Dendritic cell treated with granulocyte-macrophage colony-stimulating factor and Interleukin-4, amounts not matched to agents 40 ng/mL and 50 ng/mL, for 4 days (primary cell): ENCODE data around the gene MS4A4E.
"Not testable (repeated sequence)": the region's sequence is repeated elsewhere in the genome, so short reads cannot be mapped to it uniquely, and the experiment has no call there.

Source experiments
- H3K27ac Mint-ChIP-seq: one replicate; pipeline ENCODE4 v1.8.0; 2022; ENCODE audit warnings: mild to moderate bottlenecking, mixed read lengths
- H3K27me3 Mint-ChIP-seq: one replicate; pipeline ENCODE4 v1.8.0; 2022; ENCODE audit warnings: mild to moderate bottlenecking, mixed read lengths
- H3K36me3 Mint-ChIP-seq: one replicate; pipeline ENCODE4 v1.8.0; 2022; ENCODE audit warnings: low read depth, mixed read lengths
- H3K4me1 Mint-ChIP-seq: one replicate; pipeline ENCODE4 v1.8.0; 2022; ENCODE audit warnings: low read depth, mixed read lengths
- H3K4me3 Mint-ChIP-seq: one replicate; pipeline ENCODE4 v1.8.0; 2022; ENCODE audit warnings: mild to moderate bottlenecking, moderate library complexity, mixed read lengths
- H3K9me3 Mint-ChIP-seq: one replicate; pipeline ENCODE4 v1.8.0; 2022; ENCODE audit warnings: mixed read lengths
- intact Hi-C: fragments of 100-400 bp; cut with micrococcal nuclease; formaldehyde crosslinking; loops from one replicate; pipeline ENCODE4 v1.15.0; 2022

The MS4A4E gene

DNA sequence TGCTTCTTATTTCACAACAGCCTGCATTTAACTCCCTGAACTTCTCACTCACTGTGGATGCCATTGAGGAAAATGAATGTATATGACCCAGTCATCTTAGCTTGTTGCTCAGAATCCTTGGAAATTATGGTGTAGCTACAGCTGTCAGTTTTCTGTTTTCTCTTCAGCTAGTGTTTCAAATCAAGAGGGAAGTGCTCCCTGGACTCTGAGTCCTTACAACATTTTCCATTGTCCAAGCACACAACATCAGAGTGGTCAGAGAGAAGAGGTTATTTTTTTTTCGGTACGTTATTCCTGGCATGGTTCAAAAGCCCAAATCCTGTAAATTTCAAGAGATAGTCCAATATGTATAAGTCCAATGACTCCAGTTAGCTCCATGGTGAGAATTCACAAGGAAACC, 83.7 kb downstream of the MS4A4E start:
- no peak overlapping the region for H3K4me3 Mint-ChIP-seq
- peaks cover 6% of the 10 kb centered on the region for H3K4me1 Mint-ChIP-seq
- no peaks in the 10 kb centered on the region for H3K27me3 Mint-ChIP-seq
- H3K36me3 Mint-ChIP-seq, result peaks cover 36% of the 10 kb centered on the region
- H3K27ac Mint-ChIP-seq, result no peak overlapping the region
- intact Hi-C loops, result no loop called here
- H3K9me3 Mint-ChIP-seq, result no peaks in the 10 kb centered on the region

DNA sequence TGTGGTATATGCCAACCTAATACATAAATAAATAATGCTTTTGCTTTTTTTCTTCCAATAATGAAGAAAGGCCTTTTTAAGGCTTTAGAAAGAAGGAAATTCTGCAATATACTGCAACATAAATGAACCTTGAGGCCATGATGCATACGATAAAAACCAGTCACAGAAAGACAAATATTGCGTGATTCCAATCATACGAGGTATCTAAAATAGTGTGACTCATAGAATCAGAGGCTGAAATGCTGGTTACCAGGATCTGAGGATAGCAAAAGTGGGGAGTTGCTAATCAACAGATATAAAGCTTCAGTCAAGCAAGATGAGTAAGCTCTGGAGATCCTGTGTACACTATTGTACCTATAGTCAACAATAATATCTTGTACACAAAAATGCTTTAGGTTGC, 84.3 kb downstream of the MS4A4E start:
- Mint-ChIP-seq H3K27me3 (no peaks in the 10 kb centered on the region), H3K9me3 (no peaks in the 10 kb centered on the region), H3K4me3 (no peak overlapping the region), H3K36me3 (peaks cover 30% of the 10 kb centered on the region), H3K4me1 (peaks cover 6% of the 10 kb centered on the region), H3K27ac (no peak overlapping the region)
- intact Hi-C loops, result no loop called here

DNA sequence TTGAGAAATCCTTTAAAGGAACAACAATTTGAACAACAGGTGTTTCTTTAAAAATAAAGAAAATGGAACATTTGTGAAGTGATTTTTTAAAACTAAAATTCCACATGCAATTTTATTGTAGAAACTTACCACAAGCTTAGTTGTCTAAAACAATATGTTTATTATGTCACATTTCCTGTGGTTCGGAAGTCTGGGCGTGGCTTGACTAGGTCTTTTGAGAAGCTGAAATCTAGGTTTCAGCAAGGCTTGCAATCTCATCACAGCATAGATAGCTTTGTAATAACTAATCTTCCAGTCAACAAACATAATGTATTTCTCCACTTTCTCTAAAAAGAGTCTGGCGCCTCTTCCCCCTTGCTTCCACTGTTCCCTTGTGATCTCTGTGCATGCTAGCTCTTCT, 87.0 kb downstream of the MS4A4E start:
- no peaks in the 10 kb centered on the region for H3K27me3 Mint-ChIP-seq
- H3K9me3 Mint-ChIP-seq, result no peaks in the 10 kb centered on the region

DNA sequence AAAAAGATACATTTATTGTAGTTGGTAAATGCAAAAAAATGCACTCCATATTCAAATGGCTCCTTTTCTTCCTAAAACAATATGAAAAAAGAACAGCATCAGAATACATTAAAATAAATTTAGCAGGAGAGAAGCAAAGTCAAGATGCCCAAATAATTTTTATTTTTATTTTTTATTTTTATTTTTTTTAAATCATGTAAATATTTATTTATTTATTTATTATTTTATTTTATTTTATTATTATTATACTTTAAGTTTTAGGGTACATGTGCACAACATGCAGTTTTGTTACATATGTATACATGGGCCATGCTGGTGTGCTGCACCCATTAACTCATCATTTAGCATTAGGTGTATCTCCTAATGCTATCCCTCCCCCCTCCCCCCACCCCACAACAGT, 90.2 kb downstream of the MS4A4E start:
- H3K27ac Mint-ChIP-seq, result peak overlapping the region; percentile 51
- H3K27me3 Mint-ChIP-seq, H3K4me3 Mint-ChIP-seq, H3K9me3 Mint-ChIP-seq, H3K36me3 Mint-ChIP-seq, intact Hi-C loops: not testable (repeated sequence)
- peaks cover 18% of the 10 kb centered on the region for H3K4me1 Mint-ChIP-seq

More for the DNA sequence above, 87.0 kb downstream of the MS4A4E start:
- no peak overlapping the region for H3K27ac Mint-ChIP-seq
- H3K4me1 Mint-ChIP-seq, result peaks cover 18% of the 10 kb centered on the region
- peaks cover 27% of the 10 kb centered on the region for H3K36me3 Mint-ChIP-seq
- H3K4me3 Mint-ChIP-seq, result no peak overlapping the region
- intact Hi-C loops, result no loop called here

DNA sequence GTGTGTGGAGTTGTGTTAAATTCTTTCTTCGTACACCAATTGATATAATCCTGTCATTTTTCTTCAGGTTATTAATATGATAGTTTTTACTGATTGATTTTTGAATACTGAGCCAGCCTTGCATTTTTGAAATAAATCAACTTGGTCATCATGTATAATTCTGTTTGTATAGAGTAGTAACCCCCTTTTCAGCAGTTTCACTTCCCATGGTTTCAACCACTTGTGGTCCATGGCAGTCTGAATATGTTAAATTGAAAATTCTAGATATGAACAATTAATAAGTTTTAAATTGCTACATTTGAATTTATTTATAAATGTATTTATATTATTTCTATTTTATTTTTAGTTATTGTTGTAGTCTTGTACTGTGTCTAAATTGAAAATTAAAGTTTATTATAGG, 92.7 kb downstream of the MS4A4E start:
- Mint-ChIP-seq H3K4me1 (peaks cover 12% of the 10 kb centered on the region), H3K9me3 (no peaks in the 10 kb centered on the region), H3K27ac (no peak overlapping the region), H3K27me3 (no peaks in the 10 kb centered on the region), H3K4me3 (no peak overlapping the region), H3K36me3 (no peaks in the 10 kb centered on the region)
- intact Hi-C loops, result no loop called here
